Measurements from ENCODE around the gene ZCCHC2. TPM values are rescaled to one million over a fixed set of nuclear protein-coding genes. Genes with fewer than 3 reads are reported as not detected.

The ZCCHC2 gene
- total and polyA plus RNA-seq, 2 donors (not counting 3 experiments of a cell fraction or from before 2014, with no cell fraction given), result 16.2 to 27.2 TPM

DNA sequence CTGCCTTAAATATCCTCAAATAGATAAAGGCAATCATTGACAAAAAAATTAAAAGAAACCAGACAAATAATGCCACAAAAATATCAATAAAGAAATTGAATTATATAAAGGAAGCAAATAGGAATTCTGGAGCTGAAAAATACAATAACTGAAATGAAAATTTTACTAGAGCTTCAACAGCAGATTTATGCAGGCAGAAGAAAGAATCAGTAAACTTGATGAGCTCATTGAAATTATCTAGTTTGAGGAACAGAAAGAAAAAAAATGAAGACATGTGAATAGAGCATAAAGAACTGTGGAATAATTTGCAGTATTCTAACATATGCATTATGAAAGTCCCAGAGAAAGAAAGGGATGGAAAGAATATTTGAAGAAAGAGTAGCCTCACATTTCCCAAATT, 41.9 kb upstream of the ZCCHC2 start:
- H3K9ac ChIP-seq (replicated peaks; ENCODE audit: extremely low read depth, insufficient read depth, low read length), result no peak overlapping the region
- H3K4me2 ChIP-seq (ENCODE audit: insufficient read depth, low read length), result no peak overlapping the region
- H3K9me3 ChIP-seq (replicated peaks; ENCODE audit: control insufficient read depth, insufficient read depth, low read length), result no peaks in the 10 kb centered on the region
- H3K27ac ChIP-seq (ENCODE audit: insufficient read depth, low read depth, low read length), result no peak overlapping the region
- FAIRE-seq, result no peak
- TF ChIP-seq POLR2A (IDR thresholded peaks at IDR 0.05; ENCODE audit: low read depth, low read length) (no peak), GATA2 (IDR thresholded peaks at IDR 0.05; ENCODE audit: insufficient read depth, insufficient read length, low read depth, low read length) (no peak), FOS (IDR thresholded peaks at IDR 0.05; ENCODE audit: borderline replicate concordance, insufficient read depth, low read length) (no peak), JUN (IDR thresholded peaks at IDR 0.05; ENCODE audit: borderline replicate concordance, insufficient read depth, insufficient read length, low read depth) (no peak), POLR2AphosphoS5 (IDR thresholded peaks at IDR 0.05; ENCODE audit: insufficient read depth, low read depth, low read length) (no peak), MYC (IDR thresholded peaks at IDR 0.05; ENCODE audit: low read depth, low read length) (no peak), CTCF (IDR thresholded peaks at IDR 0.05; ENCODE audit: extremely low read depth in 1 of 2, insufficient read depth in 1 of 2, low read depth in 1 of 2, low read length in 2 of 2) (no peak), EZH2 (IDR thresholded peaks at IDR 0.05; ENCODE audit: borderline replicate concordance, low read depth, low read length, severe bottlenecking) (no peak)
- TF ChIP-seq, protein P1, sequence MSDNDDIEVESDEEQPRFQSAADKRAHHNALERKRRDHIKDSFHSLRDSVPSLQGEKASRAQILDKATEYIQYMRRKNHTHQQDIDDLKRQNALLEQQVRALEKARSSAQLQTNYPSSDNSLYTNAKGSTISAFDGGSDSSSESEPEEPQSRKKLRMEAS (IDR thresholded peaks at IDR 0.05; ENCODE audit: insufficient read depth, insufficient read length), result no peak
- no peak for DNase-seq (ENCODE audit: low read depth, low spot score)
- no peaks in the 10 kb centered on the region for H3K9me1 ChIP-seq (replicated peaks; ENCODE audit: control insufficient read depth, extremely low read depth, insufficient read depth, low read length)
- H2AFZ ChIP-seq (ENCODE audit: low read depth, low read length), result no peak overlapping the region
- intact Hi-C loops (cut with micrococcal nuclease) (no loop called here), dilution Hi-C loops (cut with MboI; ENCODE audit: extremely low pct_ligation_motif_present, low sequenced_read_pairs) (no loop called here)
- no TSS peak for BruUV-seq (replicated peaks)
- H4K20me1 ChIP-seq (replicated peaks; ENCODE audit: control insufficient read depth, extremely low read depth, insufficient read depth, low read length), result no peaks in the 10 kb centered on the region
- H3K27me3 ChIP-seq (ENCODE audit: control insufficient read depth in 2 of 2, insufficient read depth in 2 of 2, low read length in 2 of 2), result no peaks in the 10 kb centered on the region
- CTCF ChIA-PET, result interaction anchor here (0.9 to 2.4 kb wide), 3 partner anchors 10 to 55 kb away, joined by 3 to 7 read pairs (median 4); no protein-coding TSS in a partner anchor
- H3K4me3 ChIP-seq (replicated peaks in 1 of 3; ENCODE audit: insufficient read depth in 1 of 3, low read depth in 1 of 3, low read length in 3 of 3), result no peak overlapping the region
- H3K79me2 ChIP-seq (ENCODE audit: control insufficient read depth, insufficient read depth, low read length), result no peaks in the 10 kb centered on the region
- H3K4me1 ChIP-seq (ENCODE audit: control insufficient read depth, extremely low read depth, insufficient read depth, low read length), result peaks cover 11% of the 10 kb centered on the region
- POLR2A ChIA-PET, result no interaction called here
- H3K36me3 ChIP-seq (ENCODE audit: control insufficient read depth in 2 of 2, extremely low read depth in 1 of 2, insufficient read depth in 2 of 2, low read length in 2 of 2), result no peaks in the 10 kb centered on the region

Measured in endothelial cell of umbilical vein (primary cell).